IMR-90 (cell line): Measurements from ENCODE around the gene FBXL7. TPM values are rescaled to one million over a fixed set of nuclear protein-coding genes. Genes with fewer than 3 reads are reported as not detected.

Source experiments
- ATAC-seq: fragments of 200-7000 bp; cut with Tn5 transposase; 2 replicates; pipeline ENCODE4 v1.9.1; 2020; ENCODE audit warnings: low read depth, mild to moderate bottlenecking, moderate library complexity
- BruUV-seq: library from RNA; stranded (reverse); fragments of 400-500 nt; replicated peaks from 2 replicates; lab custom pipeline; 2021; lab: Mats Ljungman, UMichigan
- CTCF ChIA-PET: fragments of 300-600 bp; formaldehyde crosslinking; extraction: SDS; loops from one replicate; lab custom pipeline; 2021; ENCODE audit warnings: antibody characterized with exemption; lab: Yijun Ruan, JAX
- POLR2A ChIA-PET: fragments of 300-600 bp; sonication (Branson Sonifier 250); formaldehyde crosslinking; loops from one replicate; lab custom pipeline; 2022; ENCODE audit warnings: antibody characterized with exemption; ENCODE audit not compliant: unreplicated experiment; lab: Charles Lee
- DNase-seq: peaks from one replicate; pipeline ENCODE4 v3.0.0; 2013
- H2AFZ ChIP-seq: replicated peaks from 2 replicates; pipeline ENCODE3; 2013; ENCODE audit warnings: low read length, mild to moderate bottlenecking; ENCODE audit not compliant: poor library complexity
- H2AK5ac ChIP-seq: 2 replicates; pipeline ENCODE4 v1.6.1; 2013; ENCODE audit warnings: low read depth, low read length, inconsistent platforms
- H2AK9ac ChIP-seq: replicated peaks from 2 replicates; pipeline ENCODE3; 2013; ENCODE audit warnings: mild to moderate bottlenecking, low read depth, low read length, moderate library complexity; ENCODE audit not compliant: poor library complexity
- H2BK120ac ChIP-seq: 2 replicates; pipeline ENCODE4 v1.6.1; 2013; ENCODE audit warnings: low read depth, low read length, inconsistent platforms
- H2BK15ac ChIP-seq: 3 replicates; pipeline ENCODE4 v1.6.1; 2013; ENCODE audit warnings: low read depth, low read length, inconsistent platforms
- H2BK20ac ChIP-seq: 2 replicates; pipeline ENCODE4 v1.6.1; 2013; ENCODE audit warnings: low read depth, mild to moderate bottlenecking, inconsistent platforms, low read length, moderate library complexity
- H2BK5ac ChIP-seq: 2 replicates; pipeline ENCODE4 v1.6.1; 2013; ENCODE audit warnings: mild to moderate bottlenecking, low read depth, low read length, inconsistent platforms; ENCODE audit not compliant: poor library complexity, severe bottlenecking
- H3K14ac ChIP-seq: replicated peaks from 2 replicates; pipeline ENCODE4 v1.6.1; 2013; ENCODE audit warnings: low read depth, low read length, inconsistent platforms
- H3K18ac ChIP-seq: 2 replicates; pipeline ENCODE4 v1.6.1; 2013; ENCODE audit warnings: low read depth, low read length, control low read depth
- H3K23ac ChIP-seq: 2 replicates; pipeline ENCODE4 v1.6.1; 2013; ENCODE audit warnings: low read depth, low read length, inconsistent platforms
- H3K27ac ChIP-seq: 2 replicates; pipeline ENCODE4 v1.5.1; 2013; ENCODE audit warnings: mild to moderate bottlenecking, control low read depth, low read length; ENCODE audit not compliant: insufficient read depth
- H3K27me3 ChIP-seq: 2 replicates; pipeline ENCODE4 v1.6.1; 2013; ENCODE audit warnings: low read length; ENCODE audit not compliant: control insufficient read depth, insufficient read depth
- H3K36me3 ChIP-seq: 2 replicates; pipeline ENCODE4 v1.6.1; 2013; ENCODE audit warnings: low read length, mixed read lengths; ENCODE audit not compliant: control insufficient read depth, insufficient read depth
- H3K4ac ChIP-seq: 2 replicates; pipeline ENCODE4 v1.6.1; 2013; ENCODE audit warnings: low read depth, low read length, inconsistent platforms
- H3K4me1 ChIP-seq: 2 replicates; pipeline ENCODE4 v1.6.1; 2013; ENCODE audit warnings: low read length, mixed read lengths; ENCODE audit not compliant: control insufficient read depth, insufficient read depth
- H3K4me2 ChIP-seq: 2 replicates; pipeline ENCODE4 v1.6.1; 2013; ENCODE audit warnings: low read depth, mild to moderate bottlenecking, control low read depth, low read length, moderate library complexity
- H3K4me3 ChIP-seq: 2 replicates; pipeline ENCODE4 v1.5.1; 2013; ENCODE audit warnings: low read depth, mild to moderate bottlenecking, control low read depth, low read length, moderate library complexity; ENCODE audit not compliant: insufficient read depth
- H3K56ac ChIP-seq: 2 replicates; pipeline ENCODE4 v1.6.1; 2013; ENCODE audit warnings: low read length, inconsistent platforms; ENCODE audit not compliant: insufficient read depth; ENCODE audit errors: extremely low read depth
- H3K79me1 ChIP-seq, 2 experiments: 2 replicates each; pipeline ENCODE4 v1.6.1; 2013; ENCODE audit warnings: low read length in 2 of 2, inconsistent platforms in 1 of 2, low read depth in 1 of 2
- H3K9ac ChIP-seq: 2 replicates; pipeline ENCODE4 v1.6.1; 2013; ENCODE audit warnings: low read depth, low read length, control low read depth
- H3K9me1 ChIP-seq: 2 replicates; pipeline ENCODE4 v1.6.1; 2013; ENCODE audit warnings: low read length, inconsistent platforms; ENCODE audit not compliant: insufficient read depth
- H3K9me3 ChIP-seq: 2 replicates; pipeline ENCODE4 v1.6.1; 2013; ENCODE audit warnings: low read length; ENCODE audit not compliant: control insufficient read depth, insufficient read depth
- H4K20me1 ChIP-seq: 2 replicates; pipeline ENCODE4 v1.6.1; 2013; ENCODE audit warnings: low read length, inconsistent platforms; ENCODE audit not compliant: insufficient read depth
- H4K5ac ChIP-seq: 2 replicates; pipeline ENCODE4 v1.6.1; 2013; ENCODE audit warnings: mild to moderate bottlenecking, low read depth, low read length, control low read depth
- H4K8ac ChIP-seq, 2 experiments: 2 replicates each; pipeline ENCODE4 v1.6.1; 2013; ENCODE audit warnings: low read depth in 2 of 2, low read length in 2 of 2, control low read depth in 1 of 2, inconsistent platforms in 1 of 2
- H4K91ac ChIP-seq: 2 replicates; pipeline ENCODE4 v1.6.1; 2013; ENCODE audit warnings: low read depth, low read length, inconsistent platforms; ENCODE audit not compliant: insufficient read depth
- BHLHE40 ChIP-seq: fragments of 150-350 bp; IDR thresholded peaks from 2 replicates; pipeline ENCODE4 v1.6.1; 2016; ENCODE audit warnings: mild to moderate bottlenecking, low read depth, low read length
- CEBPB ChIP-seq: IDR thresholded peaks from 2 replicates; pipeline ENCODE4 v1.6.1; 2012; ENCODE audit warnings: low read depth, low read length, improper control_type of control experiment
- MAZ ChIP-seq: IDR thresholded peaks from 2 replicates; pipeline ENCODE4 v1.6.1; 2012; ENCODE audit warnings: low read depth, mild to moderate bottlenecking, low read length, improper control_type of control experiment, moderate library complexity, borderline replicate concordance
- WGBS, 2 experiments: methylation state at CpG; one replicate each; pipeline versions ENCODE4 v1.1.5 to v1.1.7; 2013; ENCODE audit warnings: missing lambda C conversion rate in 2 of 2; ENCODE audit not compliant: insufficient read length in 1 of 2; ENCODE audit errors: extremely low coverage in 2 of 2; 5-methylcytosine and 5-hydroxymethylcytosine counted together
- dilution Hi-C: fragments of 300-500 bp; cut with HindIII; formaldehyde crosslinking; loops from one replicate; pipeline ENCODE4 v1.14.3; 2018; ENCODE audit warnings: low sequenced_read_pairs; ENCODE audit not compliant: unreplicated experiment
- in situ Hi-C: fragments of 300-500 bp; cut with MboI; formaldehyde crosslinking; loops from 3 replicates; pipeline ENCODE4 v1.14.3; 2019; ENCODE audit warnings: low sequenced_read_pairs, inconsistent platforms, mixed read lengths
- intact Hi-C: fragments of 100-400 bp; cut with micrococcal nuclease; formaldehyde crosslinking; loops from 2 replicates; pipeline ENCODE4 v1.10.0; 2022
- polyA plus RNA-seq, 3 experiments: library from polyadenylated mRNA; depleted of rRNA; stranded (reverse); fragments of >200 nt; gene quantifications; 2 replicates each; pipeline ENCODE4 v1.2.3, GENCODE V29; 2012; ENCODE audit warnings: low replicate concordance in 1 of 3
- total RNA-seq: library from RNA; depleted of rRNA; stranded (reverse); fragments of >200 nt; gene quantifications from 2 replicates; pipeline ENCODE4 v1.2.3, GENCODE V29; 2012

Gene FBXL7
- total and polyA plus RNA-seq, 2 of the 4 experiments (the other 2 are of a cell fraction), result 4.1 to 10.2 TPM

- Histone ChIP-seq H4K91ac (no peak overlapping the region), H3K36me3 (no peaks in the 10 kb centered on the region; the same call in 1 of the 2 replicates), H3K23ac (no peak overlapping the region), H4K20me1 (no peaks in the 10 kb centered on the region; the same call in 1 of the 2 replicates), H3K9ac (no peak overlapping the region), H3K4me2 (no peak overlapping the region), H2BK120ac (no peak overlapping the region), H4K8ac (no peak overlapping the region), H3K14ac (no peak overlapping the region), H3K4ac (no peak overlapping the region), H3K9me3 (no peaks in the 10 kb centered on the region), H2BK20ac (no peak overlapping the region), H3K79me1 (peaks cover 9 to 18% of the 10 kb centered on the region in 2 experiments; a peak in 3 of 4 replicates), H2BK15ac (no peak overlapping the region), H3K9me1 (no peaks in the 10 kb centered on the region), H3K18ac (no peak overlapping the region), H3K56ac (no peak overlapping the region), H2AK5ac (no peak overlapping the region), H3K4me1 (peaks cover 4% of the 10 kb centered on the region), H2AFZ (no peak overlapping the region), H3K27ac (no peak overlapping the region), H4K5ac (no peak overlapping the region), H2BK5ac (no peak overlapping the region), H3K4me3 (no peak overlapping the region), H2AK9ac (no peak overlapping the region), H3K27me3 (no peaks in the 10 kb centered on the region)
- TF ChIP-seq BHLHE40, result no peak
- no peak for TF ChIP-seq CEBPB
- no peak for TF ChIP-seq MAZ
- ChIA-PET POLR2A (no interaction called here), CTCF (no interaction called here)
- ATAC-seq (no peak), DNase-seq (no peak)
- no TSS peak for BruUV-seq
- no CpG with 5 or more reads among the region's 4 CpGs for WGBS, 2 experiments
- dilution Hi-C loops, result no loop called here
- in situ Hi-C loops, result no loop called here
- intact Hi-C loops, result no loop called here
Observed at GRCh38 chr5:15719784-15720183, 219.8 kb downstream of the FBXL7 start.
